Gastrocnemius medialis (tissue), 4 donors: ENCODE data around the gene C2CD4B.
A peak's percentile ranks its signal among the peaks of the same experiment; 100 is the strongest.

Experiments
- POLR2A ChIP-seq, 2 donors: fragments of 450-650 bp; IDR thresholded peaks; one replicate each; pipeline ENCODE4 v1.6.1; 2017; ENCODE audit warnings: antibody characterized with exemption in 2 of 2, mild to moderate bottlenecking in 2 of 2, moderate library complexity in 2 of 2
- TF ChIP-seq, protein P1 (sequence below), 5 experiments: fragments of 450-650 bp in 3 of 5; fragments of 200-600 bp in 2 of 5; sonication (generic) in 2 of 5; IDR thresholded peaks in 4 of 5; conservative IDR thresholded peaks in 1 of 5; 1 replicate in 4 of 5; 2 replicates in 1 of 5; pipeline ENCODE4 v1.5.1; 2016 to 2019; ENCODE audit warnings: antibody characterized with exemption in 5 of 5, mild to moderate bottlenecking in 3 of 5, moderate library complexity in 3 of 5

DNA sequence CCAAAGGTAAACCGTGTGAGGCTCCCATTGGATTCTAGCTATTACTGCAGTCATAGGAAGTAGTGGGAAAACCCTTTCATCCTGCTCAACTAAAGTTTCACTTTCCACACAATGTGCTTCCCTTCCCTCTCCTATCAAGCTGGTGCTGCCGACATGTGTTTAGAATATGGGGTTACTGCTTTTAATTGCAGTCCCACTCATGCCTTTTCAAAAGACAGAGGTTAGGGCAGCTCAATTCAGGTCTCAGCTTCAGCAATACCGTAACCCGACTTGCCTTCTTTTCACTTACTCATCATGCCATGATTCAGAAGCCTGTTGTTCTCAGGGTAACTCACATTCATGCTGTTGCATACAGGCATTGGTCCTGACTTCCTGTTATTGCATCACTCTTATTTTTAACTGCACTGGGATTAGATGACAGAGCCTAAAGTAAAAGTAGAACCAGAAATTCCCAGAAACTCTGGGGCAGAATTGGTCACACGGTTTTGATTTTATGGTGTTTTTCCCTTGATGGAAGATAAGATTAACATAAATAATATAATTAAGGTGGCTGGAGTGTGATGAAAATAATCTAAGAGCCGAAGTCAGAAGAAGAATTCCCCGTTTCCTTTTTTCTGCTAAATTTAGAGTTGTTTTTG lies 45.7 kb downstream of the C2CD4B start:
- TF ChIP-seq, protein P1, sequence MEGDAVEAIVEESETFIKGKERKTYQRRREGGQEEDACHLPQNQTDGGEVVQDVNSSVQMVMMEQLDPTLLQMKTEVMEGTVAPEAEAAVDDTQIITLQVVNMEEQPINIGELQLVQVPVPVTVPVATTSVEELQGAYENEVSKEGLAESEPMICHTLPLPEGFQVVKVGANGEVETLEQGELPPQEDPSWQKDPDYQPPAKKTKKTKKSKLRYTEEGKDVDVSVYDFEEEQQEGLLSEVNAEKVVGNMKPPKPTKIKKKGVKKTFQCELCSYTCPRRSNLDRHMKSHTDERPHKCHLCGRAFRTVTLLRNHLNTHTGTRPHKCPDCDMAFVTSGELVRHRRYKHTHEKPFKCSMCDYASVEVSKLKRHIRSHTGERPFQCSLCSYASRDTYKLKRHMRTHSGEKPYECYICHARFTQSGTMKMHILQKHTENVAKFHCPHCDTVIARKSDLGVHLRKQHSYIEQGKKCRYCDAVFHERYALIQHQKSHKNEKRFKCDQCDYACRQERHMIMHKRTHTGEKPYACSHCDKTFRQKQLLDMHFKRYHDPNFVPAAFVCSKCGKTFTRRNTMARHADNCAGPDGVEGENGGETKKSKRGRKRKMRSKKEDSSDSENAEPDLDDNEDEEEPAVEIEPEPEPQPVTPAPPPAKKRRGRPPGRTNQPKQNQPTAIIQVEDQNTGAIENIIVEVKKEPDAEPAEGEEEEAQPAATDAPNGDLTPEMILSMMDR (IDR thresholded peaks at IDR 0.05 in 4 of 5, conservative IDR thresholded peaks at IDR 0.05 in 1 of 5): no peak
- peak in 1 of 2 donors; percentile 12 for TF ChIP-seq POLR2A (IDR thresholded peaks at IDR 0.05)
